ENCODE data around the gene ZDHHC14.
"Not testable (repeated sequence)": the region's sequence is repeated elsewhere in the genome, so short reads cannot be mapped to it uniquely, and the experiment has no call there.

Gene ZDHHC14

DNA sequence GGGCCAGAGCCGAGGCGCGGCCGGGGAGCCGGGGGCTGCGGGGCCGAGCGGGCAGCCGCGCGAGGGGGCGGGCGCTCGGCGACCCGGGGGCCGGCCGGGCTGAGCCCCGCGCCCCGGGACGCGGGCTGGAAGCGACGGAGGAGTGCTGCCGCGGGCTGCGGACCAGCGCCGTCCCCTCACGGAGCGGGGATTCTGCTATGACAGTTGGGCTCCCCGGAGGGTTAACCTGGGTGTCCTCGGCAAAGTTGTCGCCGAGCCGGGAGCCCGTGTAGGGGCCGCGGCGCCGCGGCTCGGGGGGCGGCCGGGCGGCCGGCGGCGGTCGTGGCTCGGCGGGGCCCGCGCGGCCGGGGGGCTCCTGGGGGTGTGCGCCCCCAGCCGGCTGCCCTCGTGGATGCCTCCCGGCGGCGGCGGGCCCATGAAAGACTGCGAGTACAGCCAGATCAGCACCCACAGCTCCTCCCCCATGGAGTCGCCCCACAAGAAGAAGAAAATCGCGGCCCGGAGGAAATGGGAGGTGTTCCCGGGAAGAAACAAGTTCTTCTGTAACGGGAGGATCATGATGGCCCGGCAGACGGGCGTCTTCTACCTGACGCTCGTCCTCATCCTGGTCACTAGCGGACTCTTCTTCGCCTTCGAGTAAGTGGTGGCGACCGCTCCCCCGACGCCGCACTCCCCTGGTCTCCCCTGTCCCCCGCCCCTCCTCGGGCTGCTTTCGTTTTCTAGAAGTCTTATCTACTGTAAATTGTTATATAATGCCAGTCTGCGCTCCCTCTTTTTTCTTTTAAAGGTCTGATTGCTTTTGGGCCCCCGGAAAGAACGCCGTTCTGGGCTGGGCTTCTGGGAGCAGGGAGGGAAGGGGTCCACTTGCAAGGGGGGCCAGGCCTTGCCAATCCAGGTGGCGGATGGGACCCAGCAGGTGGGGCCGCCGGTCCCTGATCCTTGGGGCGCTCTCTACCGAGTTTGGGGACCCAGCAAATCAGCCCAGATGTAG lies 936 bp downstream of the ZDHHC14 start:
- peak; percentile 40 for DNase-seq

DNA sequence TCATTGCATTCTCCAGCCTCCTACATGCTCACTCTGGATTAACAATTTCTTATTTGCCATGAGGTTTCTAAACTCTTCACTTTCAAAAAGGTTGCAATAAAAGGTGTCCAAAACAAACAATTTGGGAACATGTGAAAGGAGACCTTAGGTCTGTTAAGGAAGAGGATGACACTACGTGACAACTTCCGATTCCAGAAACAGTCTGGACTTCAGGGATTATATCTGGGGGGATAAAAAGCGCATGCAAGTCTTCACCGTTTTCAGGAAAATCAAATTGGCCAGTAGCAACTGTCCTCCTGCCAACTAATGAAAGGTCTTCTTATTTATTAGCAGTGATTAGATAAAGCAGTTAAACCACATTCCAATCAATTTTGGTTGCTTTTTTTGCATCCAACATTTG lies 1.8 kb downstream of the ZDHHC14 start:
- no peak for DNase-seq

DNA sequence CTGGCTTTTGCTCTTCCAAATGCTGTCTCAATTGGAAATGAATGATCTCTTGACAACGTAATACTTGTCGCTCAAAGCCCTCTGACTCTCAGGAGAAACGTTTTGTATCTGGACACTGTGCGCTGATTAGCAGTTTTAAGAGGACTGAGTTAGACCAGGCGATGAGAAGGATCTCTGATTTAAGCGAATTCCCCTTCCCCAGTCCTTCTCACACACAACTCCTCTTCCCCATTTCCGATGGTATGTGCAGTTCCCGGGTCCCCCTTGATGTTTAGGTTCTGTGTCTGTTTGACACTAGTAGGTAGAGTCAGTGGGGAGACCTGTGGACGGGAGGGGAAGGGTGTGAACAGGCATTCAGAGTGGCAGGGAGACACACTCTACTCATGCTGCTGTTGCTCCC lies 2.5 kb downstream of the ZDHHC14 start:
- DNase-seq: no peak

DNA sequence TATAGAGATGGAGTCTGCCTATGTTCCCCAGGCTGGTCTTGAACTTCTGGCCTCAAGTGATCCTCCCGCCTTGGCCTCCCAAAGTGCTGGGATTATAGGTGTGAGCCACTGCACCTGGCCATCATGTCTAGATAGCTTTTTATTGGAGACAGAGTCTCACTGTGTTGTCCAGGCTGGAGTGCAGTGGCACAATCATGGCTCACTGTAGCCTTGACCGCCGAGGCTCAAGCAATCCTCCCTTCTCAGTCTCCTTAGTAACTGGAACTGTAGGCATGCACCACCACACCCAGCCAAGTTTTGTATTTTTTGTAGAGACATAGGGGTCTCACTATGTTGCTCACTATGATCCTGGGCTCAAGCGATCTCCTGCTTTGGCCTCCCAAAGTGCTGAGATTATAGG lies 4.0 kb downstream of the ZDHHC14 start:
- DNase-seq: not testable (repeated sequence)

- no peak for DNase-seq
Observed at GRCh38 chr6:157385482-157385881, 4.5 kb downstream of the ZDHHC14 start.

DNA sequence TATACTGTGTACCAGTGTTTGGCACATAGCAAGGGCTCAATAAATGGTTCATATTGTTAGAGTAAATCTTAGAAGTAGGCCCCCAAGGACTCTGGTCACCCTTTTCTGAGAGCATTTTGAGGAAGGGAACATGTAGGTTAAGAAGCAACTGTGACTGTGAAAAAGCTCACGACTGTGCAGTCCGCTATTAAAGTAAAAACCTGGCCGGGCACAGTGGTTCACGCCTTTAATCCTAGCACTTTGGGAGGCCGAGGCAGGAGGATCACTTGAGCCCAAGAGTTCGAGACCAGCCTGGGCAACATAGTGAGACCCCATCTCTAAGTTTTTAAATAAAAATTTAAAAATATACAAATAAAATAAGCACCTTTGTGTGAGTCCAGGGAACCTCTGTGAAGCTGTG lies 5.0 kb downstream of the ZDHHC14 start:
- DNase-seq: no peak

DNA sequence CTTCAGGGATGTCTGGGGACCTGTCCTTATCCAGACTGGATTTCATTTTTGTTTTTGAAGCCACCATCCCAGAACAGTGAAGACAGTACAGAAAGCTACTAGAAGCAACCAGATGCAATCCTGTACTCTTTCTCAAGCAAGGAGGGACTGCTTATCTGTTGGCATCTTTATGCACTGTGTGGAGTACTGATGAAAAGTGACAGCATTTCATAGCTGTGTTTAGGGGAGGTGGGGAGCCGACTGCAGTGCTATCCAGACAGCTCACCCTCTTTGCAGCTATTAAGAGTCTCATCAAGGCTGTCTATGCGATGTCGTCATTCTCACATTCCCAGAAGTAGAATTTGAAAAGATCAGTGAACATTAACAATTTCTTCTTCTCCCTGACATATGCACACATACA lies 5.5 kb downstream of the ZDHHC14 start:
- no peak for DNase-seq

DNA sequence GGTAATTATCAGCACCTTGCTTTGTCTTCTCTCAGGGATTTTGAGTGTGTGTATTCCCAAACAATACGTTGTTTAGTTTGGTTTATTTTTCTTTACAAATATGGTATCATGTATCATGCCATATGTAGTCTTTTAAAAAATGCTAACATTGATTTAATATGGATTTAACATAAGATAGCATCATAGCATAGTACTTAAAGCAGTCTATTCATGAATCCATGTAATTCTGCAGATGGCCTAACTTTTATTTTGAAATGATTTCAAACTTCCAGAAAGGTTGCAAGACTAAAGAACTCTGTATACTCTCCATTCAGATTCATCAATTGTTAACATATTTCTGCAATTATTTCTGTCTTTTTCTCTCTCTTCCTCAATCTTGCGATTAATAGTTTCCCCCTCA lies 7.9 kb downstream of the ZDHHC14 start:
- no peak for DNase-seq

GRCh38 chr6:157390273-157391060 lies 9.5 kb downstream of the ZDHHC14 start:
- no peak for DNase-seq

- DNase-seq: no peak
Observed at GRCh38 chr6:157392927-157393668, 12.1 kb downstream of the ZDHHC14 start.

DNA sequence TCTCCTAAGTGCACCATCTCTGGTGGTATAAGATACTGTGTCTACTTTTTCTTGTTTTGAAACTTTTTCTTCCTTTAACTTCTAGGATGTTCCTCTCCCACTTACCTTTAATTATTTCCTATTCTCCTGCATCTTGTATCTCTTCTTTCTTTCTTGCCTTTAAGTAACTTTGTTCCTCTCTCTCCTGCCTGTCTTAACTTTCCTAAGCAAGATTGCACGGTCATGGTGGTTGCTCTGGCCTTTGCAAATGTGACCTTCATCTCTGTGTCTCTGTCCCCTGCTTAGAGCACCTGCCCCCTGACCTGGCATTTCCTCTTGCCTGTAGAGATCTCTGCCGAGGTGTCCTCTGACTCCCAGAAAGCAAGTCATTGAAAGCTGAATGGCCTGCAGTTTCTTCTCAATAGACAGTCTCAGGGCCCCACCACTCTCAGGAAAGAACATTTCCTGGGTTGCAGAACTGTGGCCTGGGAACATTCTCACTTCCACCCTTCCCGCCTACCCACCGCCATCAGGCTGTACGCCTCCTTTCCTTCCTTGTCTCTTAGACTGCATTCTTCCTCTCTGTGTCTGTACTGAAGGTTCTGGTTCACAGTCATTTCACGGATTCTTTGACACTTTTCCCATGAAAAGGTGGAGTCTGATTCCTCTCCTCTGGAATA lies 12.8 kb downstream of the ZDHHC14 start:
- no peak for DNase-seq

GRCh38 chr6:157395199-157395598 lies 14.2 kb downstream of the ZDHHC14 start:
- not testable (repeated sequence) for DNase-seq

DNA sequence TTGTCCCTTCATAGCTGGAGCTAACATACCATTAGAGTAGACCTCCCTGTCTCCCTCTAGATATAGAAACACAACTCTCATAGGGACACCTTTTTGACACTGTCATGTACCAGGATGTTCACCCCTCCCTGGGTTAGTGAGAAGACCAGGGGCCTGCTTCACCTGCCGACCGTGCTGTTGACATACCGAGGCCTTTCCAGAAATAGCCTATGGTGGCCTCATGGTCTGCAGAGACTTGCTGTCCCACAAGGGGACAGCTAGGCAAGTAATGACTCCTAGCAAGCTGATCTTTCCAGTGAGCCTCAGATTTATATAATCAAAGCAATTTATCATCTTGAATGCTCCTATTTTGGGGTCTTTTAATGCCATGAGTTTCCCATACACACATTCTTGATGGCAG lies 15.0 kb downstream of the ZDHHC14 start:
- no peak for DNase-seq

GRCh38 chr6:157397660-157398059 lies 16.7 kb downstream of the ZDHHC14 start:
- no peak for DNase-seq

DNA sequence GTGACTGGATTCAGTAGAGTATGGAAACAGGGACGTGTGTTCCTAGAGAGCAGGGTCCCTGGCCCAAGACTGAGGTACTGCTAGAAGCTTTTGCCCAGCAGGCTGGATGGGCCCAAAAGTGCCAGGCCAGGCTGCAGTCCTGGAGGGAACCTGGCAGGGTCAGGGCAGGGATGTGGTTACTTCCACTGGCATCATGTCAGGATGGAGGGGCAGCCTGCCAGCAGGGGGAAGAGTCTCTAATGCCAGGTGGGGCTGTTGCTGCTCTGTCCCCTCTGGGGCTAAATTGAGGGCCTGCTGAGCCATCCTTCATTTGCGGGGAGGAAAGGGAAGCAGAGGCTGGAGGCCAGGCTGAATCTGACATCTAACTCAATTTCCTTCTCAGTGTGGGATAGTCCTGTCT lies 17.2 kb downstream of the ZDHHC14 start:
- no peak for DNase-seq

DNA sequence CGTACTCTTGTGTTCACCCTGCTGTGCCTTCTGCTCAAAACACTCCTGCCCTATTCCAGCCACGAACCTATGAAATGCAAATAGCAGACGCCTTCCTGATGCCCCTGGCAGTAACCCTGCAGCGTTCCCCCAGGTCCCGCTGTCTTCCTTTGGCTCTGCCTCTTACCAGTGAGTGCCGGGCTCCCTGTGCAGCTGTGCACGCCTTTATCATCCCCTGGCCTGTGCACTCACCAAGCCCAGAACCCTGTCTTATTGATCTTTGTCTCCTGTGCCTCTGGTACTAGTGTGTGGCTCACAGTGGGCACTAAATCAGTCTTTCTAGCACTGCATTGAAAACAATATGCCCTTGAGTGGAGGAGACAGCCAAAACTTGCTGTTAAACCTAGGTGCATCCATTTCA lies 19.7 kb downstream of the ZDHHC14 start:
- DNase-seq: no peak

DNA sequence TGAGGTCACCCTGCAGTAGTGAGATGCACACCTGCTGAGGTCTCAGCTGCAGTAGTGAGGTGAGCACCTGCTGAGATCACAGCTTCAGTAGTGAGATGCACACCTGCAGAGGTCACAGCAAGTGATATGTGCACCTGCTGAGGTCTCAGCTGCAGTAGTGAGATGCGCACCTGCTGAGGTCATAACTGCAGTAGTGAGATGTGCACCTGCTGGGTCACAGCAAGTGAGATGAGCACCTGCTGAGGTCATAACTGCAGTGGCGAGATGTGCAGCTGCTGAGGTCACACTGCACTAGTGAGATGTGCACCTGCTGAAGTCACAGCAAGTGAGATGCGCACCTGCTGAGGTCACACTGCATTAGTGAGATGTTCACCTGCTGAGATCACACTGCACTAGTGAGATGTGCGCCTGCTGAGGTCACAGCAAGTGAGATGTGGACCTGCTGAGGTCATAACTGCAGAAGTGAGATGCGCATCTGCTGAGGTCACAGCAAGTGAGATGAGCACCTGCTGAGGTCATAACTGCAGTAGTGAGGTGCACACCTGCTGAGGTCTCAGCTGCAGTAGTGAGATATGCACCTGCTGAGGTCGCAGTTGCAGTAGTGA lies 20.8 kb downstream of the ZDHHC14 start:
- DNase-seq: no peak

DNA sequence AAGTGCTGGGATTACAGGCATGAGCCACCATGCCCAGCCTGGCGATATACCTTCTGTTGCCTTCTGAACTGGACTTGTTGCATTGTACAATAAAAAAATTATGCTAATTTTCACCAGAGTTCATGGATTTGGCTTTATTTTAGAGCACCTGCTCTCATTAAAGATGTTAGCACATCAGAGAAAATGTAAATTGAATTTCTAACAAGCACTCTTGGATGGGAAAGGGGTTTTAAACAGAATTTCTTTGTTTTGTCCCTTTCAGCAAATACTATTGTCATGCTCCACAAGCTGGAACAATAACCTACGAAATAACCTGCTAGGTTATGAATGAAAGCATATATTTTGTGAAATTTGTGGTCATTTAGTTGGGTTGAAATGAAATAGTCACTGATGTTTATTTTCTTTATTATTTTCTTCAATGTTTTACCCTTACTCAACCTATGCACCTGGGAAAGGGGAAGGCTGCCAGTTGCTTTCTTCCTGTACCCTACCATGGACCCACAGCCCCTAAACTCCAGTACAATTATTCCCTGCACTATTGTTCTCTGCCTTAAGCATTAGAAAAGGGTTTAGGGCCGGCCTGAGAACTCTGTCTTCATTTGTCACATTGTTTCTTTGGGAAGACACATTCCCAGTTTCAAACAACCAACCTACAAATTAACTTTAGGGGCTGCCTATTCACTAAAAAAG lies 22.2 kb downstream of the ZDHHC14 start:
- DNase-seq: no peak

DNA sequence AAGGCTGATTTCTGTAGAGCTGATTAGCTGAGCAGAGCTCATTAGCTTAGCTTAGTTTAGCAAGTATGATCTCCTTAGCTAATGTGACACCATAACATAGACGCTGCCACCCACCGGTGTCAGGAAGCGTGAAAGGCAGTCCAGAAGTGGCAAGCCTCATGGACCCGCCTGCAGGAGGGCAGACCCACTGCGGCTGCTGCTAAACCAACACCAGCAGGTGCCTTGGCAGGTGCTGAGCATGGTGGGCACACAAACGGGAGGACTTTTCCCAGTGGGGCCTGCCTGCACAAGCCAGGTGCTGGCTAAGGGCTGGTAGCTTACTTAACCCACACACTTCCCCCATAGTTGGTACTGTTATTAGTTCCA lies 22.7 kb downstream of the ZDHHC14 start:
- DNase-seq: no peak

GRCh38 chr6:157405986-157406385 lies 25.0 kb downstream of the ZDHHC14 start:
- DNase-seq: no peak

- DNase-seq: no peak
Observed at GRCh38 chr6:157406661-157407060, 25.7 kb downstream of the ZDHHC14 start.

DNA sequence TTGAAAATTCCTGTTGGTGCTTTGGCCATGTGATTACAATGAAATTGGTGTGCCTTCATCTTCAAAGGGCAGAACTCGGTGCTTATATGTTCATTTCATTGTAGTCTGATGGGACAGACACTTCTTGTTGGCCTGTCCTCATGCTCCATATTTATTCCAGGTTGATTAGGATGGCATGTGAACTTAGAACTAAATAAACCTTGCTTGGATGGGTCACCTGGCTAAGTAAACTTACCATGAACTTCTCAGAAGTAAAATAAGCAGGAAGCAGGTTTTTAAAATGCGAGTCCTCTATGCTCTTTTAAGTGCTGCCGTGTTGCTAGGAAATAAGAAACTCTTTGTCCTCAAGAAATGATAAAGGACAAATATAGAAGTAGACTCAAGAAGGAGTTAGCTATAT lies 26.7 kb downstream of the ZDHHC14 start:
- no peak for DNase-seq
